ENCODE results near the gene FSIP1. TPM values are rescaled to one million over a fixed set of nuclear protein-coding genes. Genes with fewer than 3 reads are reported as not detected.

Gene FSIP1
- total RNA-seq, 1 experiment from 2014 or later = 0.61 TPM

- TF ChIP-seq ATF3 (CRISPR knock-in tag; conservative IDR thresholded peaks at IDR 0.05) = no peak
- no peak for TF ChIP-seq GABPB1 (CRISPR knock-in tag; IDR thresholded peaks at IDR 0.05)
- no peak for TF ChIP-seq ZSCAN18 (CRISPR knock-in tag; IDR thresholded peaks at IDR 0.05)
- TF ChIP-seq E2F1 (CRISPR knock-in tag; IDR thresholded peaks at IDR 0.05) = no peak
- no peak for TF ChIP-seq MYBL2 (CRISPR knock-in tag; IDR thresholded peaks at IDR 0.05)
Measured at GRCh38 chr15:39609166-39609916, 173.3 kb downstream of the FSIP1 start (continued).

- ATAC-seq (no peak), DNase-seq (ENCODE audit: low spot score) (no peak)
- no peak overlapping the region for H3K4me3 Mint-ChIP-seq
Measured at GRCh38 chr15:39608185-39609139, 174.2 kb downstream of the FSIP1 start.

GRCh38 chr15:39605146-39605545 lies 177.5 kb downstream of the FSIP1 start:
- POLR2A ChIA-PET = no interaction called here
- CTCF ChIA-PET = interaction anchor here (7.5 kb wide), 1 partner anchor 151 kb away, joined by 80 read pairs; no protein-coding TSS in a partner anchor
- TF ChIP-seq RORB (CRISPR knock-in tag; IDR thresholded peaks at IDR 0.05) (no peak), ESRRA (CRISPR knock-in tag; IDR thresholded peaks at IDR 0.05; ENCODE audit: borderline replicate concordance) (no peak), AR (CRISPR knock-in tag; IDR thresholded peaks at IDR 0.05) (no peak), RELA (CRISPR knock-in tag; IDR thresholded peaks at IDR 0.05; ENCODE audit: borderline replicate concordance) (no peak), ZNF317 (CRISPR knock-in tag; IDR thresholded peaks at IDR 0.05; ENCODE audit: borderline replicate concordance, low read depth) (no peak), ATF1 (CRISPR knock-in tag; IDR thresholded peaks at IDR 0.05) (no peak), ZNF232 (CRISPR knock-in tag; IDR thresholded peaks at IDR 0.05) (no peak), NFE2L1 (CRISPR knock-in tag; IDR thresholded peaks at IDR 0.05) (no peak)

More at GRCh38 chr15:39608185-39609139, 174.2 kb downstream of the FSIP1 start:
- peaks cover 8% of the 10 kb centered on the region for H3K36me3 Mint-ChIP-seq
- H3K9me3 Mint-ChIP-seq = peaks cover 32% of the 10 kb centered on the region
- no peak overlapping the region for H3K27ac Mint-ChIP-seq
- TF ChIP-seq PREB (CRISPR knock-in tag; IDR thresholded peaks at IDR 0.05; ENCODE audit: borderline replicate concordance) (no peak), E2F5 (CRISPR knock-in tag; IDR thresholded peaks at IDR 0.05) (no peak), ELF4 (CRISPR knock-in tag; IDR thresholded peaks at IDR 0.05; ENCODE audit: low read depth) (no peak), ZNF396 (CRISPR knock-in tag; IDR thresholded peaks at IDR 0.05; ENCODE audit: borderline replicate concordance) (no peak), FOXP1 (CRISPR knock-in tag; IDR thresholded peaks at IDR 0.05; ENCODE audit: borderline replicate concordance) (no peak), ZNF263 (CRISPR knock-in tag; IDR thresholded peaks at IDR 0.05; ENCODE audit: low read depth) (no peak)
- no peaks in the 10 kb centered on the region; the same call in 1 of the 2 replicates for H3K27me3 Mint-ChIP-seq (ENCODE audit: low read depth)
- no peaks in the 10 kb centered on the region for H3K4me1 Mint-ChIP-seq
- CTCF ChIA-PET = interaction anchor here (1.2 to 7.5 kb wide), 2 partner anchors 148 kb away, joined by 3 to 80 read pairs; no protein-coding TSS in a partner anchor
- POLR2A ChIA-PET = no interaction called here

More at GRCh38 chr15:39605146-39605545, 177.5 kb downstream of the FSIP1 start:
- no peak overlapping the region for H3K4me3 Mint-ChIP-seq
- no peak for ATAC-seq
- H3K9me3 Mint-ChIP-seq = peaks cover 8% of the 10 kb centered on the region
- H3K4me1 Mint-ChIP-seq = no peaks in the 10 kb centered on the region
- no peaks in the 10 kb centered on the region; the same call in 1 of the 2 replicates for H3K36me3 Mint-ChIP-seq
- DNase-seq (ENCODE audit: low spot score) = no peak
- H3K27me3 Mint-ChIP-seq (ENCODE audit: low read depth) = no peaks in the 10 kb centered on the region
- H3K27ac Mint-ChIP-seq = no peak overlapping the region
